NCI-H526 (cell line): Measurements from ENCODE around the gene CYP1A2.
"Not testable (repeated sequence)": the region's sequence is repeated elsewhere in the genome, so short reads cannot be mapped to it uniquely, and the experiment has no call there.

Experiments used
- DNase-seq, 2 experiments: peaks; one replicate each; lab custom pipeline; 2025; lab: John Stamatoyannopoulos, UW

Gene CYP1A2

DNA sequence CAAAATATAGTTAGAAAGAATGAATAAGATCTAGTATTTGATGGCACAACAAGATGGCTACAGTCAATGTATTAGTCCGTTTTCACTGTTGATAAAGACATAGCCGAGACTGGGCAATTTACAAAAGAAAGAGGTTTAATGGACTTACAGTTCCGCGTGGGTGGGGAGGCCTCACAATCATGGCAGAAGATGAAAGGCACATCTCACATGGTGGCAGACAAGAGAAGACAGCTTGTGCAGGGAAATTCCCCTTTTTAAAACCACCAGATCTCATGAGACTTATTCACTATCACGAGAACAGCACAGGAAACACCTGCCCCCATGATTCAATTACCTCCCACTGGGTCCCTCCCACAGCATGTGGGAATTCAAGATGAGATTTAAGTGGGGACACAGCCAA, 10.4 kb upstream of the CYP1A2 start:
- DNase-seq = not testable (repeated sequence)

DNA sequence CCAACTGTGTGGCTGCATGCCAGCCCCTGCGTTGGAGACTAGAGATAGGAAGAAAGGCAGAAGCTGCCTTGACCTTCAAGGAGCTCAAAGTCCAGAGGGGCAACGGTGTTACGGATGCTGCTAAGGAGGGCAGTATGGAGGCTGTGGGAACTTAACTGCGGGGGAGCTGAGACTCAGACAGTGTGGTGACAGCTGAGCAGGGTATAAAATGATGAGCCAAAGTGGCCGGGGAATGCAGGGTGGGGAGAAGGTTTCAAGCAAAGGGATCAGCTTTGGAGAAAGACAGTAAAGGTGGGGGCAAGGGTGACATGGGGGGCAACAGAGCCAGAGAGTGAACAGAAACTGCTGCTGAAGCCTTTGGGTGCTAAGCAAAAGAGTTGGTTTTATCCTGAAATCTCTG, 6.2 kb upstream of the CYP1A2 start:
- DNase-seq = no peak

DNA sequence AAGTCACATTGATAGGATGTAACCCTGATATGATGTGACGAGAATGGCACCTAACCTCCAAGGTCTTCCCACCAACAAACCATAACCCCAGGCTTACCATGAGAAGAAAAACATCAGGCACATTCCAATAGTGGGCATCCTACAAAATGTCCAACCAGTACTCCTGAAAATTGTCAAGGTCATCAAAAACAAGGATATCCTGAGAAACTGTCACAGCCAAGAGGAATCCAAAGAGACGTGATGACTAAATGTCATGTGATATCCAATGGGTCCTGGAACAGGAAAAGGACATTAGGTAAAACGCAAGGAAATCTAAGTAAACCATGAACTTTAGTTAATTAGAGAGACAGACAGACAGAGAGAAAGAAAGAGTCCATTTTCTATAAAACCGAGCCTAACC, 2.3 kb upstream of the CYP1A2 start:
- DNase-seq = no peak

DNA sequence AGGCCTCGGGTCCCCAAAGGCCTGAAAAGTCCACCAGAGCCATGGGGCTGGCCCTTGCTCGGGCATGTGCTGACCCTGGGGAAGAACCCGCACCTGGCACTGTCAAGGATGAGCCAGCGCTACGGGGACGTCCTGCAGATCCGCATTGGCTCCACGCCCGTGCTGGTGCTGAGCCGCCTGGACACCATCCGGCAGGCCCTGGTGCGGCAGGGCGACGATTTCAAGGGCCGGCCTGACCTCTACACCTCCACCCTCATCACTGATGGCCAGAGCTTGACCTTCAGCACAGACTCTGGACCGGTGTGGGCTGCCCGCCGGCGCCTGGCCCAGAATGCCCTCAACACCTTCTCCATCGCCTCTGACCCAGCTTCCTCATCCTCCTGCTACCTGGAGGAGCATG, 1.2 kb downstream of the CYP1A2 start:
- DNase-seq = no peak

DNA sequence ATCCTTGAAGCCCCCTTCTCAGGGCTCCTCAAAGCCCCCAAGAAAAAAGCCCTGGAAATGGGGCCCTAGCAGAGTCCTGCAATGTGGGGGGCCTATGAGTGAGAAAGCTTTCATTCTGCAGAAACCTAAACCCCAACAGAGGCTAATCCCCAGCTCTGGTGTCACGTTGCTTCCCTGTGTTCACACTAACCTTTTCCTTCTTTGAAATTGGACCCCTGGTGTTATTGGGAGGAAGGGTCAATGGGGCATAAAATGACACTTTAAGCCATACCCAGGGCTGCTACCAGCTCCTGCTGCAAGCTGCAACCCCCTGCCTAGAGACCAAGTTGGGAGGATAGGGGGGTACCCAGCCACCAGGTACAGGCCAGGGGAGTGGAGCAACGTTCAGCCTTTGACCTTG, 2.1 kb downstream of the CYP1A2 start:
- no peak for DNase-seq

DNA sequence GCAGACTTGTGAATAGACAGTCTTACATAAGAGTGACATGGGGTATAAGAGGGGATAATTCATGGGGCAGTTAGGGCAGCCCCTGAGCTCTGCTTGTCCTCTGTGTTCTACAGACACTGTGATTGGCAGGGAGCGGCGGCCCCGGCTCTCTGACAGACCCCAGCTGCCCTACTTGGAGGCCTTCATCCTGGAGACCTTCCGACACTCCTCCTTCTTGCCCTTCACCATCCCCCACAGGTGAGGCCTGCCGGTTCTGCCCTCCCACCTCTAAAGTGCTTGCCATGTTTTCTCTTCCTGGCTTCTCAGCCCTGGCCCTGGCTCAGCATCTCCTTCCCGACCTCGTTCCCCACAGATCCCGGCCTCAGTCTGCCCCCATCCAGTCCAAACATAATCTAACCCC, 3.4 kb downstream of the CYP1A2 start:
- DNase-seq = no peak

DNA sequence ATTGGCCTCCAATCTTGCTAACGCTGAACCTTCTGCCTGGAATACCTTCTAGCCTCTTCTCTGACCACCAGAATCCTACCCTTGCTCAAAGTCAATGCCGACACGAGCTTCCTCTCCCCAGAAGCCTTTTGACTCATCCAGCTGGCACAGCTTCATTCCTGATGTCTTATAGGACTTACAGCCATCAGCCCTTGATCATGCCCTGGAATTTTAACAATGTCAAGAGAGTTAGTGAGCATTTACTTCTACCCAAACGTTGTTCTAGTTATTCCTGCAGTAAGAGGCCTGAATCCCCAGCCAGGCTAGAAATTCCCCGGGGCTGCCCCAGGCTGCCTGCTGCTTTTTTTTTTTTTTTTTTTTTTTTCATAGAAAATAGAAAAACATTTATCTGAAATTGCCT, 3.9 kb downstream of the CYP1A2 start:
- DNase-seq = no peak

DNA sequence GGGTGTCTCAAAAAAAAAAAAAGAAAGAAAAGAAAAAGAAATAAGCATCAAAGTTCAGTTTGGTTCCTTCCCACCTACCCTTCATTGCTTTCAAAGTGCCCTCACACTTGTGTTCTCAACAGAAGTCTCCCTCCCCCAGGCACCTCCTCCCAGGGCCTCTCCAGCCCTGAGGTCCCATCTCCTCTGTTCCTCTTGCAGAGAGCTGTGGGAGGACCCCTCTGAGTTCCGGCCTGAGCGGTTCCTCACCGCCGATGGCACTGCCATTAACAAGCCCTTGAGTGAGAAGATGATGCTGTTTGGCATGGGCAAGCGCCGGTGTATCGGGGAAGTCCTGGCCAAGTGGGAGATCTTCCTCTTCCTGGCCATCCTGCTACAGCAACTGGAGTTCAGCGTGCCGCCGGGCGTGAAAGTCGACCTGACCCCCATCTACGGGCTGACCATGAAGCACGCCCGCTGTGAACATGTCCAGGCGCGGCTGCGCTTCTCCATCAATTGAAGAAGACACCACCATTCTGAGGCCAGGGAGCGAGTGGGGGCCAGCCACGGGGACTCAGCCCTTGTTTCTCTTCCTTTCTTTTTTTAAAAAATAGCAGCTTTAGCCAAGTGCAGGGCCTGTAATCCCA, 6.1 kb downstream of the CYP1A2 start:
- no peak for DNase-seq

DNA sequence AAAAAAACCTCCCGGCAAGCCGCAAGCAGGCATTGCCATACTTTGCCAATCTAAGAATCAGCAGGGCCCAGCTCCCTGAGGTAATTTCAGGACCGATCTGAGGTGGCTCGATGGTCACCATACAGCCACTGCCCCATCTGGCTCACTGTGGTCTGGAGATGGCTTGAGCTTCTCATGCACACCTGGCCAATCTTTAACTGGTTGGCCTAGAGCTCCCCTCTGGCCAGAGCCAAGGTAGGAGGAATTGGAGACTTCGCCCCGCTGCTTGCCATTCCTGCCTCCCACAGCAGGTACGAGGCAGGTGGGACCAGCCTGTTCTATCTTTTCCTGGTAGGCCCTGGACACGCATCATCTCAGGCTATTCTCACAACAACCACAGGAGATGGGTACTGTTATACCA, 10.1 kb downstream of the CYP1A2 start:
- no peak for DNase-seq

DNA sequence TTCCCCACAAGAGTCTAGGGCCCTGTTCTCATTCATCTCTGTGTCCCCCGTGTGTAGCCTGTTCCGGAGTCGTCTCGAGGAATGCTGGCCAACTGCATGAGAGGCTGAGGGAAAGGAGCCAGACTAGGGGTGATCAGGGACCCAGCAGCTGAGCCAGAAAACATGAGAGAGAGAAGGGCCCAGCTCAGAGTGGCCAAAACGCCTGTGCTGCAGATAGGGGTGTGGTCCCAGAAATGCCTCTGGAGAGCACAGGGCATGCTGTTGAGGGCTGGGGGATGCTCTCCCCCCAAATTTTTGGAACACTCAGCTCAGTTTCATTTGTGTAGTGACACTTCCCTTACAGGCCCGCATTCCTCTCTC, 14.1 kb downstream of the CYP1A2 start:
- DNase-seq = no peak

DNA sequence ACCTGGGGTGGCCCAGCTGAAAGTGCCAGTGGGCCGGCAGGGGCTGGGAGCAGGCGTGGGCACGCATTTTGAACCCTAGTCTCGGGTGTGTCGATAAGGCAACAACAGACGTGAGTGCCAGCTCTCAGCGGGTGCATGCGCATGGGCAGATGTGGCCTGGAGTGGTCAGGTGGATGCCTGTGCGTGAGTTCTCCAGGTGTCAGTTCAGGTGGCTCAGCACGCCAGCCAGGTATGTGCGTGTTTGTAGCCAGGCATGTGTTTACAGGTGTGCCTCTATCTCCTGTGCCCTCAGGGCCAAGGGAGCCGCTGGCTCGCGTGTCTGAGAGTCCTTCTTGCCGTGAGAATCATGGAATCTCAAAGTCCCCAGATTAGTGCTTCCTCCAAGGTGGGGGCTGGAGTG, 14.8 kb downstream of the CYP1A2 start:
- DNase-seq = no peak

DNA sequence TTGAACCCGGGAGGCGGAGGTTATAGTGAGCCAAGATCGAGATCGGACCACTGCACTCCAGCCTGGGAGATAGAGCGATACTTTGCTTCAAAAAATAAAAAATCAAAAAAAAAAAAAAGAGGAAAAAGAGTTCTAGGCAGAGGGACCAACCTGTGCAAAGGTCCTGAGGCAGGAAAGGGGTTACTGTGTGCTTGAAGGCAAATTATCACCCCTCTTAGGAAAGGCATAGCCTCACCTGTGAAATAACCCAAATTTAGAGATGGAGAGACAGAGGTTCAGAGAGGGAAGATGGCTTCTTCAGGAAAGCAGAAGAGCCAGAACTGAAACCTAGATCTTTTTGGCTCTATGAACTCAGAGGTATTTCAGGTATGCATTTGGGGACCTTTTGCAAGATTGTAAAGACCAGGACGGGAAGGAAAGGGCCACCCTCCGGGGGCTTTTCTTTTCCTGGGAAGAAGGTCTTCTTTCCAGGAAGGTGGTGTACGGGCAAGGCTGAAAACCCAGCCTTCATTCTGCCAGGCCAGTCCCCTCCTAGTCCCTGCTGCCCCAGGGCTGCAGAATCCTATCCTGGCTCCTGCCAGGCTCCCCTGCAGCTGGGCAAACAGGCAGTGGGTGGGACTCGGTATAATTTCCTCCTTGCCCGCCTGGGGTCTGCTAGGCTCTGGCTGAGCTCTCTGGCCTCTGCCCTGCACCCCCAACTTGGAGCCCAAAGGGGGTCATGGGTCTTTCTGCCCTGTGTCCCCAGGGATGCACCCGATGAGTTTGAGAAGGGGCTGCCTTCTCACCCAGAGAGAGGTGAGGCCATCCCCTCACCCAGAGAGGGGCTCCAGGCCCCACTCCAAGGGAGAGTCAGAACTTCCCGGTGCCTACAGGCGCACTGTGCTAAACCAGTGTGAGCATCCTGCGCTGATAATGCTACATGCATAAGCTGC, 18.8 kb downstream of the CYP1A2 start:
- no peak for DNase-seq

DNA sequence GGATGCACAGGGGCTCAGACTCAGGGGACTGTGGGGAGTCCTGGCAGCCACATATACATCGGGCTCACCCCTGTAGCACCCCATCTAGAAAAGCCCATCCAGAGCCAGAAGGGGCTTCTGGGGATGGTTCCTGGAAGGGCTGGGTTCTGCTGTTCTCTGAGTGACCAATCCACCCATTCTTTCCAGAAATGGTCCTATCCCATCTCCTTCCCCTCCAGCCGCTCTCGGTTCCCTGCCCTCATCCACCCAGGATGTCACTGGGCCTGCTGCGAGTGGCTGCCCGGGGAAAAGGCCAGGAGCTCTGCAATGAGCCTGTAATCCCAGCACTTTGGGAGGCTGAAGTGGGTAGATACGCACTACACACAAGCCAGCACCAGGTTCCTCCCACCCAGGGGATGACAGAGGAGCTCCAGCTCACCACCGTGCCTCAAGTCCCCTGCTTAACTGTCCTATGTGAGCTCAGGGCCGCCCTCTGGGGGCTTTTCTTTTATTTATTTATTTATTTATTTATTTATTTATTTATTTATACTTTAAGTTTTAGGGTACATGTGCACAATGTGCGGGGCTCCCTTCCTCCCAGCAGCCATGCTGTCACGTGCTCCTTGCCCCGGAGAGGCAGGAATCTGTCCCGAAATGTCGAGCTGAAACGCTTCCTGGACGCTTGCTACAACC, 19.6 kb downstream of the CYP1A2 start:
- peak in 1 of 2 experiments; percentile 34 for DNase-seq

DNA sequence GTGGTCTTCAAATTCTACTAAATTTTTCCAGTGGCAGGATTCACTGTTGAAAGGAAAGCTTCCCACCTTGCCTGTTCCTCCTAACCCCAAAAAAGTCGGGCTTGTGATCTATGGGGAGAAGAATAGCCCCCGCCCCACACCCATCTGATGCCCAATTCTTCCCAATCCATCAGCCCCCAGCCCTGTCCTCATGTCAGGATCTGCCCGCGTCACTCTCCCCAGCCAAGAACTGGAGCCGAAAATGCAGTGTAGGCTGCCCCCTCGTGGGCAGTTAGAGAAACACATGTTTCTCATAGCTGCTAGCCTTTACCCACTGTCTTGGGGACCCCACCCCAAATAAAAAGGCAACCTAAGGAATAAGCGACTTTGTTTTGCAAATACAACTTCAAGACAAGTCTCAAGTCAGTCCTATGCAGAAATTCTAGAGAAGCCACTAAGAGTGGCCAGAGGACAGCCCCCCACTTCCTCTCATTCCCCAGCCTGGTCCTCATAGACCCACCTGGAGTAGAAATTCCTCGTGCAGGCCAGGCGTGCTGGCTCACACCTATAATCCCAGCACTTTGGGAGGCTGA, 20.2 kb downstream of the CYP1A2 start:
- peak; percentile 48 to 74 for DNase-seq

DNA sequence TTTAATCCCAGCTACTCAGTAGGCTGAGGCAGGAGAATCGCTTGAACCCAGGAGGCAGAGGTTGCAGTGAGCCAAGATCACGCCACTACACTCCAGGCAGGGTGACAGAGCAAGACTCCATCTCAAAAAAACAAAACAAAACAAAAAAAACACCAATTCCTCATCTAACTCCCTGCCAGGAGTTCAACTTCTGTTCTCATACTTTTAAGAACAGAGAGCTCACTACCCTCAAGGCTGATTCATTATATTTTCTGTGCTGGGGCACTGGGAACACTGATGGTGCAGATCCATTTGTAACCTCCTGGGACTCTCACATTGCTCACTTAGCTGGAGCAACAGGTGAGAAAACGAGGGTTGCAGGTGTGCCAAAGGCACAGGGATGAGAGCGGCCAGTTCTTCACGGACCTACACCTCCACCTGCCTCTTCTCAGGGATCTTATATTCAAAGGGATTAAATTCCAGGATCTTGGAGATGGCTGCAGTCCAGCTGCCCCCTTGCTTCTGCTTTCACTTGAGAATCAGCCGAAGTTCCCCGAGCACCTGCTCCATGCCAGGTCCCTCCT, 20.9 kb downstream of the CYP1A2 start:
- DNase-seq = no peak

DNA sequence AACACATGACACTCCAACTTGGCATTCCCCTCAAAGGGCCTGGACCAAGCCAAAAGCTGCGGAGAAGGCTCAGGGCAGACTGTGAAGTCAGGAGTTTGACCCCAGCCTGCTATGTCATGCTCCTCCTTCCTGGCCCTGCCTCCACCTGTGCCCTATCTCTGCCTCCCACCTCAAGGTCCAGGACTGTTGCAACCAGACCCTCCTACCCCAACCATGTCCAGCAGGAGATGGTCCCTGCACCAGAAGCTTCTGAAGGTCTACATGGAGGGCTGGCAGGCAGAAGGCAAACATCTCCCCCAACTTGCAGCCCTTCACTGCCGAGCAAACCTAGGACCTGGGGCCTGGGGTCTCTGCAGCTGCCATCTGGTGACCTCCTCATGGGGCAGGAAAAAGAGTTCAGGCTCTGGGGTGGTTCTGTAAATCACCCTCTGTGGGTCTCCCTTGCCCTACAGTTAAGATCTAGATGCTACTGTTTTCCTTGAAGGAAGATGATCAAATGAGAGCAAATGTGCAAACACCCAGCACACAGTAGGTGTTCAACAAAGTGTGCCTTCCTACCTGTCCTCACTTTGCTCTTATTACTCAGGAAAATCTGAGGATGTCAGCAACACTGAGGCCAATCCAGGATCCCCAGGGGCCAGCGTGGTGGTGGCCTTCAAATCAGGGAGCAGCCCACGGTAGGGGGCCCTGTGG, 21.7 kb downstream of the CYP1A2 start:
- DNase-seq = no peak

DNA sequence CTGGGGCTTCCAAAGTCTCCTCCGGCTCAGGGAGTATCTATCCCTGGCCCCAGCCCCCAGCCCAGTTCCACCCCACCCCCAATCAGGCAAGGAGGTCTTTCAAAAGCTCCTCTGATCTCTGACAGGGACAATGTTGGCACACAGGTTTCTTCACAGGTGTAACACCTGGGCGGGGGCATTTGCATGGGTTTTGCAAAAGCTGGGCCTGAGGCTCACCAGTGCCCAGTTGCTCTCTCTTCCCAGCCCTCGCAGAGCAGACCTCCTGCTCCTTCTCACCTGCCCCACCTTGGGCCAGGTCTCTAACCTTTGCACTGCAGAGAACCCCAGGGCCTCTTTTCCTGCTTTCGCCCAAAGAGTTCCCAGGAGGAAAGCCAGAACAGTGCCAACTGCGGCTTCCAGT, 24.7 kb downstream of the CYP1A2 start:
- peak; percentile 51 to 90 for DNase-seq

DNA sequence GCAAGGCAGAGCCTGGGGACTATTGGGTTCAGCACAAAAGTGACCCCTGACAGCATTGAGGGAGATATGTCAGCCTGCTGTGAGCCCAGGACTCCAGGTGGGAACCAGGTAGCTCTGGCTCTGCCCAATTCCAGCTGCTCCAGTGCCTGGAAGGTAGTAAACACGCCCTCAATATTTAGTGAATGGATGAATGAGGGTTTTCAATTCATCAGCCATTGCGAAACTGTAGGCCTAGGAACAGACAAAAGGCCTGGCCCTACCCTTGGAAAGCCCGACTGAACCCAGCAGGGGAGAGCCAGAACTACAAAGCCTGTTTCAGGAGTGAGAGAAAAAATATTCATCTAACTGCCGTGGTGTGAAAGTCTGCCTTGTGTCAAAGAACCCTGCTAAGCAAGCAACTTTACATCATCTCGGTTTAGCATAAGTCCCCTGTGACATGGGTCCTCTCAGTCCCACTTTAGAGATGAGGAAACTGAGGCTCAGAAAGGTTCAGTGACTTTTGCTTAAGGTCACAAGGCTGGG, 25.1 kb downstream of the CYP1A2 start:
- peak in 1 of 2 experiments; percentile 63 for DNase-seq

DNA sequence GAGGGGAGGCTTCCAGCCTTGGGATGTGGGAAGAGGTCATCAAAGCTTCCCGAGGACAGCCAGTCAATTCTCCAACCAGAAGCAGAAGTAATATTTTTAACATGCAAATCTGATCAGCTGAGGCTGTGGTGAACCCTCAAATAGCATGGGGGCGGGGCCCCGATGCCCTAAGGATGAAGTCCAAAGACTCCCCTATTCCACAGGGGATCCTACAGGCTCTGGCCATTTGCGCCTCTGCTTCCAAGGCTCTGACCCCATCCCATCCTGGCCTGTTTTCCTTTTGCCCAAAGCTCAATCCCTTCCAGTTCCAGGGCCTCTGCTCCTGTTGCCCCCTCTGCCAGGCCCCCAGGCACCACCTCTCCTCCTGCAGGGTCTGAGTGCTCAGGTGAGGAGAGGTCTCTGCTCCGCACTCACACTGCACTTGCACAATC, 26.5 kb downstream of the CYP1A2 start:
- DNase-seq = no peak

DNA sequence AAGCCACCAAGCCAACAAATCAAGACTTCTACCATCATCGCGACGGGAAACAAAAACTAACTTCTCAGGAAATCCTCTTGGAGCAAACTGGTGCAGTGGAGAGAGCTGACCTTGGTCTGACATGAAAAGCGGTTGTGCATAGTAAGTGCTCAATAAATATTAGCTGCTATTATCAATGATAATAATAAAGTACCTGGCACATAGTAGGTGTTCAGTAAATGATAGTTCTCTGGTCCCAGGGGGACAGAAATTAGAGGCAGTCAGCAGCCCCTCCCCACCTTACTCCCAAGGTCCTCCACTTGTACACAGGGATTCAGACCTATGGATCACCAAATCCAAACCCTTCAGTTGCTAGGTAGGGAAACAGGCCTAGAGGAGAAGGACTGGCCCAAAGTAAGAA, 27.2 kb downstream of the CYP1A2 start:
- DNase-seq = no peak
